Keratinocyte (primary cell): ENCODE data around the gene SERPINB5.

ENCODE experiments used
- EZH2 ChIP-seq: IDR thresholded peaks from one replicate; pipeline ENCODE4 v1.6.1; 2012; ENCODE audit warnings: inconsistent platforms, mild to moderate bottlenecking, low read length, moderate library complexity
- TF ChIP-seq, protein P1 (sequence below), 3 experiments: IDR thresholded peaks in 1 of 3; conservative IDR thresholded peaks in 1 of 3; optimal IDR thresholded peaks in 1 of 3; 2 replicates in 2 of 3; 3 replicates in 1 of 3; pipeline versions ENCODE3 to v1.5.1; 2011; ENCODE audit warnings: low read length in 3 of 3, mild to moderate bottlenecking in 3 of 3, moderate library complexity in 2 of 3, control low read depth in 1 of 3, inconsistent platforms in 1 of 3; ENCODE audit not compliant: insufficient read depth in 2 of 3; ENCODE audit errors: extremely low read depth in 1 of 3

DNA sequence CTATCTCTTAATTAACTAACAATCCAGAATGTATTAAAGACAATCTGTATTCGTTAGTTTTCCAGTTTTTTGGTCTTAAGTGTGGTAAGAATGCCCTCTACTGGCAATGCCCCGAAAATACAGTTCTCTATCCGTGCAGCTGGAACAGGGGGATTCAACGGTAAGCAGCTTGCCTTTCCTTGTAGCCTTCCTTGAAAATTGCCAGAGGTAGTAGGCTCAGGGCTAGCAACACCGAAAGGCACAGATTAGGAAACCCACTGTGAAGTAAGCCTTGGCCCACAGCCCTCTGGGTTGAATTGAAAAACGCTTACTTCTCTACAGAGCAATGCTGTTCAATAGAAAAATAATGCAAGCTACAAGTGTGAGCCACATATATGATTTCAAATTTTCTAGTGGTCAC lies 37.4 kb upstream of the SERPINB5 start:
- TF ChIP-seq, protein P1, sequence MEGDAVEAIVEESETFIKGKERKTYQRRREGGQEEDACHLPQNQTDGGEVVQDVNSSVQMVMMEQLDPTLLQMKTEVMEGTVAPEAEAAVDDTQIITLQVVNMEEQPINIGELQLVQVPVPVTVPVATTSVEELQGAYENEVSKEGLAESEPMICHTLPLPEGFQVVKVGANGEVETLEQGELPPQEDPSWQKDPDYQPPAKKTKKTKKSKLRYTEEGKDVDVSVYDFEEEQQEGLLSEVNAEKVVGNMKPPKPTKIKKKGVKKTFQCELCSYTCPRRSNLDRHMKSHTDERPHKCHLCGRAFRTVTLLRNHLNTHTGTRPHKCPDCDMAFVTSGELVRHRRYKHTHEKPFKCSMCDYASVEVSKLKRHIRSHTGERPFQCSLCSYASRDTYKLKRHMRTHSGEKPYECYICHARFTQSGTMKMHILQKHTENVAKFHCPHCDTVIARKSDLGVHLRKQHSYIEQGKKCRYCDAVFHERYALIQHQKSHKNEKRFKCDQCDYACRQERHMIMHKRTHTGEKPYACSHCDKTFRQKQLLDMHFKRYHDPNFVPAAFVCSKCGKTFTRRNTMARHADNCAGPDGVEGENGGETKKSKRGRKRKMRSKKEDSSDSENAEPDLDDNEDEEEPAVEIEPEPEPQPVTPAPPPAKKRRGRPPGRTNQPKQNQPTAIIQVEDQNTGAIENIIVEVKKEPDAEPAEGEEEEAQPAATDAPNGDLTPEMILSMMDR (optimal IDR thresholded peaks at IDR 0.05 in 1 of 3, IDR thresholded peaks at IDR 0.05 in 1 of 3, conservative IDR thresholded peaks at IDR 0.05 in 1 of 3; ENCODE audit: extremely low read depth in 1 of 3, insufficient read depth in 2 of 3, low read length in 3 of 3), result peak; percentile 73 to 87 (median 79)
- TF ChIP-seq EZH2, result no peak
